GF-D8 (cell line): ENCODE results near the gene DCAF15.
"Not testable (repeated sequence)": the region's sequence is repeated elsewhere in the genome, so short reads cannot be mapped to it uniquely, and the experiment has no call there.

Source experiments
- DNase-seq: peaks from one replicate; lab custom pipeline; 2025; lab: John Stamatoyannopoulos, UW

Gene DCAF15, protein sequence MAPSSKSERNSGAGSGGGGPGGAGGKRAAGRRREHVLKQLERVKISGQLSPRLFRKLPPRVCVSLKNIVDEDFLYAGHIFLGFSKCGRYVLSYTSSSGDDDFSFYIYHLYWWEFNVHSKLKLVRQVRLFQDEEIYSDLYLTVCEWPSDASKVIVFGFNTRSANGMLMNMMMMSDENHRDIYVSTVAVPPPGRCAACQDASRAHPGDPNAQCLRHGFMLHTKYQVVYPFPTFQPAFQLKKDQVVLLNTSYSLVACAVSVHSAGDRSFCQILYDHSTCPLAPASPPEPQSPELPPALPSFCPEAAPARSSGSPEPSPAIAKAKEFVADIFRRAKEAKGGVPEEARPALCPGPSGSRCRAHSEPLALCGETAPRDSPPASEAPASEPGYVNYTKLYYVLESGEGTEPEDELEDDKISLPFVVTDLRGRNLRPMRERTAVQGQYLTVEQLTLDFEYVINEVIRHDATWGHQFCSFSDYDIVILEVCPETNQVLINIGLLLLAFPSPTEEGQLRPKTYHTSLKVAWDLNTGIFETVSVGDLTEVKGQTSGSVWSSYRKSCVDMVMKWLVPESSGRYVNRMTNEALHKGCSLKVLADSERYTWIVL

DNA sequence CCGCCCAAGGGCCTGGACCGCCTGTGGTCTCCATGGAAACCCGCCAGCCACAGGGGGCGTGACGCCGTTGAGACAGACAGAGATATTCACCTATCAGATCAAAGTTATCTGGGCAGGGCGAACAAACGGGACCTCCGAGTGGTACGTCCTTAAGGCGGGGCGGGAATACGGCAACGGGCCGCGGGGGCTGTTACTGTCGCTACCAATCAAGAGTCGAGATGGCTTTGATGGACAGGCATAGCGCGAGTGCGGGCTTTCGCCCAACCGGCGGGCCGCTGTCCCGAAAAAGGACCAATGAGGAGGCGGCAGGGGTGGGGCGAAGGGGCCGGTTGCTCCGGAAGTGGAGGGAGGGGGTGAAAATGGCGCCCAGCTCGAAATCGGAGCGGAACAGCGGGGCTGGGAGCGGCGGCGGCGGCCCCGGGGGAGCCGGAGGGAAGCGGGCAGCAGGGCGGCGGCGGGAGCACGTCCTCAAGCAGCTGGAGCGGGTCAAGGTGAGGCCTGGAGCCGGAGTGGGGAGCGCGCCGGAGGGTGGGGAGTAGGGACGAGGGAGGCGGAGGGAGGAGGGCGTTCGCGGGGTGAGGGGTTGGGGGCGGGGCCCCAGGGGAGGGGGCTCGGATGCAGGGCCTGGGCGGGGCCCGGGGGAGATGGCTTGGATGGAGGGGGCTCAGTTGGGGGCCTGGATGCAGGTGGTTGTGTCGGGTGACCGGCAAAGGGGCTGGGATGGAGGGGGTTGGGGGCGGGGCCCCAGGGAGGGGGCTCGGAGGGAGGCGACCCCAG is at the start of gene DCAF15:
DCAF15 (plus strand) TSS at position 356 of the 777 bp plus-strand sequence; CDS start at position 360, 4 bp downstream.
- peak; percentile 98 for DNase-seq

DNA sequence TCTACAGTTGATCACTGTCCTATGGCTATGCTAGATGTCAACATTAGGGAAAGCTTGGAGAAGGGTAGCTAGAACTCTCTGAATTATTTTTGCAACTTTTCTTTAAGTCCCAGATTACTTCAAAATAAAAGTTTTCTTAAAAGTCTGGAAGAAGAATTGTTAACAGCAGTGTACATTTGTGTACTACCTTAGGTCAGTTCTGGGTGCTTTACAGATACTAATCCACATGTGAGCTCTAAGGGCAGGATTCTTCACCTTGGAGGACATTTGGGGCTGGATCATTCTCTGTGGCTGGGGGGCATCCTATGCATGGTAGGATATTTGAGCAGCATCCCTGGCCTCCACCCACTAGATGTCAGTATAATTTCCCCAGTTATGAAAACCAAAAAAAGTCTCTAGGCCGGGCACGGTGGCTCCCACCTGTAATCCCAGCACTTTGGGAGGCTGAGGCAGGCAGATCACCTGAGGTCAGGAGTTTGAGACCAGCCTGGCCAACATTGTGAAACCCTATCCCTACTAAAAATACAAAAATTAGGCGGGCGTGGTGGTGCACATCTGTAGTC is 49.2 kb upstream of the DCAF15 start:
- DNase-seq = peak; percentile 7

DNA sequence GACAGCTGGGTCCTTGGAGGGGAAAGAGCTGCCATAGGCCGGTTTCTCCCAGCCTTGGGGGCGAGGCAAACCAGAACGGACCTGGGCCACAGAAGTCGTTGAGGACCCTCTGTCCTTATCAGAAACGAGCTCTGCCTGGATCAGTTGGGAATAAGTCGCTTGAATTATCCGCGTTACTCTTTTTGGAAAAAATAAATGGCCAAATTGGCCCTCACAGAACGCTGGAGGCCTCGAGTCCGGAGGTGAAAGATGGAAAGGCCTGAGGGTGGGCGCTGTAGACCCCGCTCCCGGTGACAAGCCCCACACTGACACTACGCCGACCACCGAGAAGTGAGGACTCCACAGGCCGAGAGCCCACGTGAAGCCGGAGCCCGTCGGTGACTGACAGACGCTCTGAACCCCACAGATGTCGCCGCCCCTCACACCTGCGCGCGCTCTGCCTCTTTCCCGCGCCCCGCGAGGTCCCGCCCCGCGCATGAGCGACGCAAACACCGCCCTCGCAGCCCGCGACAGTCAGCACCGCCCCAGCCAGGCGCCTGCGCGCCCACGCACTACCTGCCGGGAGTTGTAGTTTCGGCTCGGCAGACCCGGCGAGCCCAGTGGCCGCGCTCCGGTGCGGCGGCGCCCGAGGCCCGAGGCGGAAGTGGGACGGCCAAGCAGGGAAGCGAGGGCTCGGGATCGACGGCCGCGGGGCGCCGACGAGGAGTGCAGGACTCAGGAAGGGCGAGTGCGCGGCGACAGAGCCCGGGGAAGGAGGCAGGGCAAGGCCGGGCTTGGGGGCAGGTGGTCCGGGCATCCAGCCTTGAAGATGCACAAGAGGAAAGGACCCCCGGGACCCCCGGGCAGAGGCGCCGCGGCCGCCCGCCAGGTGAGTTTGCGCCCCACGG is 46.4 kb upstream of the DCAF15 start, which contains the start of the genes BRME1 and CC2D1A:
BRME1 (minus strand) TSS at position 484 of the 887 bp plus-strand sequence. CDS start 1,225 bp downstream, outside the sequence.
CC2D1A (plus strand) TSS at position 568 of the 887 bp plus-strand sequence; CDS start at position 809, 241 bp downstream.
- DNase-seq = peak; percentile 74

DNA sequence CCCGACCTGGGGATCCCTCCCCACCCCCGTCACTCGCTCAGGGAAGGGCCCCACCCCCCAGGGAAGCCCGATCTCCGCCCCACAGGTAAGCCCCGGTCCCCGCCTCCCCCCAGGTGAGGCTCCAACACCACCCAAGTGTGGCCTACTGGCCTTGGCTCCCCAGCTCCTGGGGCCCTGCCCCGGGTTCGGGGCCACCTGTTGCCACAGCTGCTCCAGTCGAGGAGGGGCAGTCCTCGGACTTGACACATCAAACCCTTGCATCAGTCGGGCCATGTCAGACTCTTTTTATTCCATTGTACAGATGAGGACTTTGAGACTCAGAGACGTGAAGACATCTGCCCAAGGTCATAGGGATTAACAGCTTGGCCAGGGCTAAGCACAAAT is 45.8 kb upstream of the DCAF15 start:
- DNase-seq = no peak

DNA sequence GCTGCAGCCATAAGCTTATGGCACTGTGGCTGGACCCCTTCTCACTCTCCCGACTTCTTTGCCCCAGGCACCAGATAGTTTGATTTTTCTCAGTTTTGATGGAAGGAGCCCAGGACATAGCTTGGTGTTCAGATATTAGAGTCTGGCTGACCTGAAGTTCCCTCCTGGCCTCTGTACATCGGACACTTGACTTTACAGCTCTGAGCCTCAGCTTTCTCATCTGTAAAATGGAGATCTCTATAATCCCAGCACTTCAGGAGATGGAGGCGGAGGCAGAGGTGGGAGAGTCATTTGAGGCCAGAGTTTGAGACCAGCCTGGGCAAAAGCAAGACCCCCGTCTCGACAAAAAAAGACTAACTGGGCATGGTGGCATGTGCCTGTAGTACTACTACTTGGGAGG is 45.4 kb upstream of the DCAF15 start:
- no peak for DNase-seq

DNA sequence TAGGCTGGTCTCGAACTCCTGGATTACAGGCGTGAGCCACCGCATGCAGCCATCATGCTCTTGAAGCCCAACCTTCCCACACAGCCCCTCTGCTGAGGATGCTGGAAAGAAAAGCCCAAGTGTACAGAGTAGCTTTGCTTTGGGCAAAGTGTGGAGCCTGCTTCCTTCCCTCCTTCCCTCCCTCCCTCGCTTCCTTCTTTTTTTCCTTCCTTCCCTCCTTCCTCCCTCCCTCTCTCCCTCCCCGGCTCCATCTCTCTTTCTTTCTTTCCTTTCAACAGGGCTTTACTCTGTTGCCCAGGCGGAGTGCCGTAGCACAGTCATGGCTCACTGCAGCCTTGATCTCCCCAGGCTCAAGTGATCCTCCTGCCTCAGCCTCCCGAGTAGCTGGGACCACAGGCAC is 43.6 kb upstream of the DCAF15 start:
- no peak for DNase-seq

DNA sequence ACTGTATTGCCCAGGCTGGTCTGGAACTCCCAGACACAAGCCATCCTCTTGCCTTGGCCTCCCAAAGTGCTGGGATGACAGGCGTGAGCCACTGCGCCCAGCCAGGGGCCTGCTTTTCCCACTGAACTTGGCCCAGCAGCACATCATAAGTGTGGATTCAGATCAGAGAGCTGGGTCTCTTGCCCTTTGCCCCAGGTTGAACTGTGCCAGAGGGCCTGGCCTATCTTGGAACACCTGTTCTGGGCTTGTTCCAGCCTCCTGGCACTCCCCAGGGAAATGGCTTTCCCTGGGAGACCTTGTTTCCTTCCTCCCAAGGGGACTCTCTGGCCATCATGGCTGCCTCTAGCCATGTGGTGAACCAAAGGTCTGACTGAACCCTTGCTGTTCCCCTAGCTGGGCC is 42.9 kb upstream of the DCAF15 start:
- DNase-seq = no peak

DNA sequence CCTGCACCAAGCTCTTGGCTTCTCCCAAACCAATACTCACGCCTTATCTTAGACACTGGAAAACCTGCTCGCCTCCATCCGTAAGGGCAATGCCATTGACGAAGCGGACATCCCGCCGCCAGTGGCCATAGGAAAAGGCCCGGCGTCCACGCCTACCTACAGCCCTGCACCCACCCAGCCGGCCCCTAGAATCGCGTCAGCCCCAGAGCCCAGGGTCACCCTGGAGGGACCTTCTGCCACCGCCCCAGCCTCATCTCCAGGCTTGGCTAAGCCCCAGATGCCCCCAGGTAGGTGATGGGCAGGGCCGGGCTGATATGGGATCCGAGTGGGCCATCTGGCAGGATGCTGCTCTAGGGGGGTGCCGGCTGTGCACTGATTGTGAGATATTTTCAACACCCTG is 39.0 kb upstream of the DCAF15 start:
- no peak for DNase-seq

DNA sequence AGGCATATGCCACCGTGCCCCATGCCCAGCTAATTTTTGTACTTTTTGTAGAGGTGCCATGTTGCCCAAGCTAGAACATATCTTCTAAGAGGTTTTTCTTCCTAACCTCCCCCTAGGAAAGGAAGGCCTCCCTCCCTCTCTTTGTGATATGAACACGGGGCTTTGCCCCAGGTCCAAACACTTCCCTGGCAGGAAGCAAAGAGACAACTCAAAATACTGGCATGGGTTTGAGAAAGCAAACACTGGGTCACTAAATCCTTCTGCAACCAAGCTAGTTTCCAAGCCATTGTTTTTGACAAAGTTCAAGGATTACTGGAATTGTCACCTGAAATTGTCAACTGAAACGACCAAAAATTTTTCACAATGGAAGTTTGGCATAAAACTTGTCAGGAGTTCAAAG is 37.5 kb upstream of the DCAF15 start:
- no peak for DNase-seq

DNA sequence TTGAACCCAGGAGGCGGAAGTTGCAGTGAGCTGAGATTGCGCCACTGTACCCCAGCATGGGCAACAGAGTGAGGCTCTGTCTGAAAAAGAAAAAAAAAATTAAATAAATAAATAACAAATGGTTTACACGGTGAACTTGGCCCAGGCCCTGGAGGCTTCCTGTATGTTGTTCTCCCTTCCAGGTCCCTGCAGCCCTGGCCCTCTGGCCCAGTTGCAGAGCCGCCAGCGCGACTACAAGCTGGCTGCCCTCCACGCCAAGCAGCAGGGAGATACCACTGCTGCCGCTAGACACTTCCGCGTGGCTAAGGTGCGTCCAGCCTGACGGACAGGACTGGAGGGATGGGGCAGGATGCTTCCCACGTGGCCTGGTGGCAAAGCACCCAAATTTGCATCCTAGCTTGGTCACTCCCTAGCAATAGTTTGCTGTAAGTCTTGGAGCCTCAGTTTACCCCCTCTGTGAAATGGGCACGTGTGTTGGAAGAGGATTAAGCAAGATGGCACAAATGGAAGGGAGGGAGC is 34.4 kb upstream of the DCAF15 start:
- no peak for DNase-seq

DNA sequence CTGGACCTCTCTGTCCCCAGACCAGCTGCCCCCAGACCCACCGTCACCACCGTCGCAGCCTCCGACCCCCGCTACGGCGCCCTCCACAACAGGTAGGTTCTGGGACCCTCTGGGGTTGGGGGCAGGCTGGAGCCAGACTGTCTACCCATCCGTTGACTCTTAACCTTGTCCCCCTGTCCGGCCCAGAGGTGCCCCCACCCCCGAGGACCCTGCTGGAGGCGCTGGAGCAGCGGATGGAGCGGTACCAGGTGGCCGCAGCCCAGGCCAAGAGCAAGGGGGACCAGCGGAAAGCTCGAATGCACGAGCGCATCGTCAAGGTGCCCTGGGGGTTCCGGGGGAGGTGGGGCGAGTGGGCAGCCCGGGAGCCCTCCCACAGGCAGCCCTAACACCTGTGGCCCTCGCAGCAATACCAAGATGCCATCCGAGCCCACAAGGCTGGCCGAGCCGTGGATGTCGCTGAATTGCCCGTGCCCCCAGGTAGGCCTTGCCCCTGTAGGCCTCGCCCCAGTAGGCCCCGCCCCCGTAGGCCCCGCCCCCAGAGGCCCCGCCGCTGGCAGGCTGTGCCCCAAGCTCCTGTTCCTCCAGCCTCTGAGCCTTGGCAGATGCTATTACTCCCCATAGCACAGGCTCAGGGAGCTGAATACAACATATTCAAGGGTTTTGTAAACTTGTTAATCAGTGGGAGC is 33.4 kb upstream of the DCAF15 start:
- no peak for DNase-seq

DNA sequence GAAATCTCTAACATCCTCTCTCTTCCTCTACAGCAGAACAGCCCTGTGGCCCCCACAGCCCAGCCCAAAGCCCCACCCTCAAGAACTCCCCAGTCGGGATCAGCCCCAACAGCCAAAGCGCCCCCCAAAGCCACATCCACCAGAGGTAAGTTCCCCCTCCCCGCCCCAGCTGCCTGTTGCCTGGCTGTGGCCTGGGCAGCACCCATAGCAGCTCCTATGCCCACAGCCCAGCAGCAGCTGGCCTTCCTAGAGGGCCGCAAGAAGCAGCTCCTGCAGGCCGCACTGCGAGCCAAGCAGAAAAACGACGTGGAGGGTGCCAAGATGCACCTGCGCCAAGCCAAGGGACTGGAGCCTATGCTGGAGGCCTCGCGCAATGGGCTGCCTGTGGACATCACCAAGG is 31.8 kb upstream of the DCAF15 start:
- DNase-seq = no peak

DNA sequence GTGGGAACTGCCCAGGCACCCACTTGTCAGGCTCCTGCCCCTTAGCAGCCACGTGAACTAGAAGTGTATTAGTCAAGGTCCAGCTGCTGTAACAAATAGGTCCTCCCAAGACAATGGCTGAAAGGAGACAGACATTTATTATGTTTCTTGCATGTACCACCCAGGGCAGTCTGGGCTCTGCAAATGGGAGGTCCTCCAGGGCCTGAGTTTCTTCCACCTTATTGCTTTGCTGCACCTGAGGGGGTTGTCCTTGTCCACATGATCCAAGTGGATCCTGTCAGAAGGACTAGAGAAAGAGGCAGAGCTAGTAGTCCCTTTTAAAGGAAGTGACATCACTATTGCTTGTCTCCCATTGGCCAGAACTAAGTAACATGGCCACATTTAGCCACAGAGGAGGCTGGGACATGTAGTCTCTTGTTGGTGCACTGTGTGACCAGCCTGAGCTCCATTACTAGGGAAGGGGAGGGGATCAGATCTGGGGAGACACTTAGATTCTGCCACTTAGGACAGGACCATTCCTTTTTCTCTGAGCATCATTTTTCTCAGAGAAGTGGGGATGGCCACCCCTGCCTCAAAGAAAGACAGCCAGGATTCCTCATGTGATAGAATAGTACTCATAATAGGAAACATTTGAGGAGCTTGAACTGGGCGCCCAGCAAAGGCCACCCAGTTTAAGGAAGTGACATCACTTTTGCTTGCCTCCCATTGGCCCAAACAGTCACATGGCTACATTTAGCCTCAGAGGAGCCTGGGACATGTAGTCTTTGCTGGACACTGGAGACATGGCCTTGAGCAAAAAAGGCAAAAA is 31.2 kb upstream of the DCAF15 start:
- DNase-seq = no peak

DNA sequence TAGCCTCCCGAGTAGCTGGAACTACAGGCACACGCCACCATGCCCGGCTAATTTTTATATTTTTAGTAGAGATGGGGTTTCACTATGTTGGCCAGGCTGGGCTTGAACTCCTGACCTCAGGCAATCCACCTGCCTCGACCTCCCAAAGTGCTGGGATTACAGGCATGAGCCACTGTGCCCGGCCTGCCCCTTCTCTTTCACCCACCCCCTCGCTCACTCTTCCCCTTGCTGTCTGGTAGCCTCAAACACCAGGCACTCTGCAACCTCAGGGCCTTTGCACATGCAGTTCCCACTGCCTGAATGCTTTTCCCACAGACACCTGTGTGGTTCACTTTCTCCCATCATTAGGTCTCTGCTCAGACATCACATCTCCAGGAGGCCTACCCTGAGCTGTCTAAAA is 30.2 kb upstream of the DCAF15 start:
- DNase-seq = not testable (repeated sequence)

DNA sequence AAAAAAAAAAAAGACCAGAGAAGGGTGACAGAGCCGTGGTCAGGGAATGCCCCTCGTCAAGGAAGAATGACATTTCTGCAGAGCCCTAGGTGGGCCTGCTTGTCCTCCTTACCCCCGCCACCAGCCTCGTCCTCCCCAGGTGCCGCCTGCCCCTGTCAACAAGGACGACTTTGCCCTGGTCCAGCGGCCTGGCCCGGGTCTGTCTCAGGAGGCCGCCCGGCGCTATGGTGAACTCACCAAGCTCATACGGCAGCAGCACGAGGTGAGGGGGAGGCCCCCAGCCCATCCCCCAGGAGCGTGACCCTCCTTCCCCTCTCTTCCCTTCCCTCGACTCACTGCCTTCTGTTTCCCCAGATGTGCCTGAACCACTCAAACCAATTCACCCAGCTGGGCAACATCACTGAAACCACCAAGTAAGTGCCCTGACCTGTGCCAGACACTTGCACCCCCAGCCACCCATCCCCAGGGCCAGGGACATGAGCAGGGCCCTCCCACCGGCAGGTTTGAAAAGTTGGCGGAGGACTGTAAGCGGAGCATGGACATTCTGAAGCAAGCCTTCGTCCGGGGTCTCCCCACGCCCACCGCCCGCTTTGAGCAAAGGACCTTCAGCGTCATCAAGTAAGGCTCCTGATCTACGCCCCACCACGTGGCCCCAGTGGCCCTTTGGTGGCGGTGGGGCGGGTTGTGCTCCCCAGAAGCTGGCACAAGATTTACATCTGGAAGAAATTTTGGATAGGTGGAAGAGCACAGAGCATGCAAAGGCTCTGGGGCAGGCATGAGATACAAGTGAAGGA is 28.9 kb upstream of the DCAF15 start:
- DNase-seq = no peak

DNA sequence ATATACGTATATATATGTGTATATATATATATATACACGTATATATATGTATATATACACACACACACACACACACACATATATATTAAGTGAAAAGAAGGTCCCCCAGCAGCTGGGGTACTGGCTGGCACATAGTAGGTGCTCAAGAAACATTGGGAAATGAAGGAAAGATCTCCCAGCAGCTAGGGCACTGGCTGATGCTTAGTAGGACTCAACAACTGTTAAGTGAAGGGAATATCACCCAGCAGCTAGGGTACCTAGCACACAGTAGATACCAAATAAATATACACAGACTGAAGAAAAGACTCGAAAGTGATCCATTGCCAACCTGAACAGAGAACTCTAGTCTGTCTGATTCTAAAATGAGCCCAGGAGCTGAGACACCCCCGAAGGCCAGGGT is 26.3 kb upstream of the DCAF15 start:
- no peak for DNase-seq

DNA sequence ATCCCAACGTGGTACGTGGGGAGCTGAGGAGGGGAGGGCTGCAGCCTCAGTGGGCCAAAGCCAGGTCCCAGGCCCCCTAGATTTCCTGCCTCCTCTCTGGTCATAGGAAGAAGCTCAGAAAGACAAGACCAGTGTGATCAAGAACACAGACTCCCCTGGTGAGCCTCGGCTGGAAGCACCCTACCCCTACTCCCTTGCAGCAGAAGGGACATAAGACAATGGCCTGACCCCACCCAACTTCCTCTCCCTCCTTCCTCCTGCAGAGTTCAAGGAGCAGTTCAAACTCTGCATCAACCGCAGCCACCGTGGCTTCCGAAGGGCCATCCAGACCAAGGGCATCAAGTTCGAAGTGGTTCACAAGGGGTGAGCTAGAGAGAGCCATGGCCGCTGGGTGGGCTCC is 25.6 kb upstream of the DCAF15 start:
- no peak for DNase-seq

DNA sequence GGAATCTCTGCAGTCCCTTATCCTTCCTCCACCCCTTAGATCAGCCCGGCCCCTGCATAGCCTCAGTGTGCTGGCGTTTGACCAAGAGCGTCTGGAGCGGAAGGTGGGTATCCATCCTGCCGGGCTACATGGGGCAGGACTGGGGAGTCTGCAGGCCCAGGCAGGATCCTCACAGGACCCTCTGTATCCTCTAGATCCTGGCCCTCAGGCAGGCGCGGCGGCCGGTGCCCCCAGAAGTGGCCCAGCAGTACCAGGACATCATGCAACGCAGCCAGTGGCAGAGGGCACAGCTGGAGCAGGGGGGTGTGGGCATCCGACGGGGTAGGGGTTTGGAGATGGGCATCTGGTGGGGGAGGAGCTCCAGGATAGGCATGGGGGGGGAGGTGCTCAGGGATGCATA is 23.0 kb upstream of the DCAF15 start:
- no peak for DNase-seq

DNA sequence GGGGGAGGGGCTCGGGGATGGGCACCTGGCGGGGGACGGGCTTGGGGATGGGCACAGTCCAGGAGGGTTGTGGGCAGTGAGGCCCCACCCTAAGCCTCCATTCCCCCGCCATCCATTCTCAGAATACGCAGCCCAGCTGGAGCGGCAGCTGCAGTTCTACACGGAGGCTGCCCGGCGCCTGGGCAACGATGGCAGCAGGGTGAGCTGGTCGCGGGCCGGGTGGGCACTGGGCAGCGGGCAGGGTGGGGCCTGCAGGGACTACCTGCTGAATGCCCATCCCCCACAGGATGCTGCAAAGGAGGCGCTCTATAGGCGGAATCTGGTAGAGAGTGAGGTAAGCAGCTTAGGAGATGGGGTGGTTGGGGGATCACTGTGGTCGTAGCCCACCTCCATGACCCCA is 22.4 kb upstream of the DCAF15 start:
- no peak for DNase-seq
